GM23248 (cell line): ENCODE data around the gene DHX40.

Experiments used
- EZH2 ChIP-seq: fragments of 200-600 bp; sonication (generic); IDR thresholded peaks from 2 replicates; pipeline ENCODE4 v1.6.1; 2018; ENCODE audit warnings: antibody characterized with exemption, mild to moderate bottlenecking; ENCODE audit not compliant: insufficient read depth, poor library complexity, severe bottlenecking
- EZH2phosphoT487 ChIP-seq: fragments of 200-600 bp; sonication (generic); IDR thresholded peaks from 2 replicates; pipeline ENCODE4 v1.6.1; 2018; ENCODE audit warnings: antibody characterized with exemption, moderate library complexity, mild to moderate bottlenecking, low read depth; ENCODE audit not compliant: insufficient read depth

DNA sequence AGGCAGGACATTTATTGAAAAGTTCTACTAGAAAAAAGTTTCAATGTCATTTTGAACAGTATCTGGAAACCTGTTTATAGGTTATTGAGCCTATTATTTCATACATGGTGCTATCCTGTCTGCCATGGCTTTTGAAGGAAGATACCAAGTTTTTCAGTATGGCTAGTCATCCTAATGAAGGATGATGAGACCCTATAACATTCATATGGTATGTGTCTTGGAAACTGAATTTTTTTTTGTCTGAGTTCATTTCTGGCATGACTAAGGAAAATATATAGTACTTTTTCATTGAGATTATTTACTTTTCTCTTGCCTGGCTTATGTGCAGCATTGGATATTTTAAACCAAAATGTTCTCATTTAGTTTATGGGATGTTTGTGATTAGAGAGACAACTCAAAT lies 84.5 kb downstream of the DHX40 start:
- TF ChIP-seq EZH2 (no peak), EZH2phosphoT487 (no peak)
